GM19397 (cell line): Measurements from ENCODE around the gene SLC35F3.
"Not testable (repeated sequence)": the region's sequence is repeated elsewhere in the genome, so short reads cannot be mapped to it uniquely, and the experiment has no call there.

Experiments
- ATAC-seq: cut with Tn5 transposase; IDR thresholded peaks from one replicate; pipeline ENCODE4 v1.9.1; 2021; ENCODE audit warnings: mild to moderate bottlenecking, moderate library complexity; ENCODE audit not compliant: unreplicated experiment

The SLC35F3 gene

DNA sequence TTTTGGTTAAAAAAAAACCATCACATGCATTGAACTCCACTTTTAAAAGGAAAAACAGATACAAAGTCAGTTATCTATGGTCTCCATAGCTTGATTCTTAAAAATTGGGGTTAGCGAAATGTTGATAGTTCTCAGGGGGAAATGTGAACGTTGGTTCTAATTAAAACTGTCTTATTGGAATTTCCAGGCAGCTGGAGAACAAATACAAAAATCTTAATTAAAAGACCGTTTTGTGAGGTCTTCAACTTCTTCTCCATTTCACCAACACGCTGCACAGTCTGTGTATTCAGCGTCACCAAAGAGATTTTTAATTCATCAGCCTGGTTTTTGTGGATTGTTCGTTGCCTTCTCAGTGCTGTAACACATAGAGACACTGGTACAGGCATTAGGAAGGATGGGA lies 369.5 kb downstream of the SLC35F3 start:
- ATAC-seq, result no peak

GRCh38 chr1:234276151-234276788 lies 371.8 kb downstream of the SLC35F3 start:
- ATAC-seq, result no peak

- ATAC-seq, result no peak
These were observed 372.8 kb downstream of the SLC35F3 start for GRCh38 chr1:234277161-234277868.

- ATAC-seq, result no peak
These were observed 374.5 kb downstream of the SLC35F3 start for GRCh38 chr1:234279021-234279420.

DNA sequence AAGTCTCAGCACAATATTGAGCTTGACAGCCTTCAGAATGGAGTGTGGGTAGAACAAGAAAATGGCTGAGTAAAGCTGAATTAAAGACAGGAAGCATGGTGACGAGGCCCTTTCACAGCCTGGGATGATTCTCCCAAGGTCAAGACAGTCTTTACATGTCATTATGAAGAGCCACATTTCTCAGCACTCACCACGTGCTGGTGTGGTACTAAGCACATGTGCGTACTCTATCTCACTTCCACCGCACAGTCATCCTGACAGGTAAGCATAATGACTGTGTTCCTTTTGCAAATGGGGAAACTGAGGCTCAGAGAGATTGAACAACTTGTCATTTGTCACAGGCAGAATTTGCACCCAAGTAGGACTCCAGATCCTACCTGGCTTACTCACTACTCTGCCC lies 376.0 kb downstream of the SLC35F3 start:
- ATAC-seq, result no peak

DNA sequence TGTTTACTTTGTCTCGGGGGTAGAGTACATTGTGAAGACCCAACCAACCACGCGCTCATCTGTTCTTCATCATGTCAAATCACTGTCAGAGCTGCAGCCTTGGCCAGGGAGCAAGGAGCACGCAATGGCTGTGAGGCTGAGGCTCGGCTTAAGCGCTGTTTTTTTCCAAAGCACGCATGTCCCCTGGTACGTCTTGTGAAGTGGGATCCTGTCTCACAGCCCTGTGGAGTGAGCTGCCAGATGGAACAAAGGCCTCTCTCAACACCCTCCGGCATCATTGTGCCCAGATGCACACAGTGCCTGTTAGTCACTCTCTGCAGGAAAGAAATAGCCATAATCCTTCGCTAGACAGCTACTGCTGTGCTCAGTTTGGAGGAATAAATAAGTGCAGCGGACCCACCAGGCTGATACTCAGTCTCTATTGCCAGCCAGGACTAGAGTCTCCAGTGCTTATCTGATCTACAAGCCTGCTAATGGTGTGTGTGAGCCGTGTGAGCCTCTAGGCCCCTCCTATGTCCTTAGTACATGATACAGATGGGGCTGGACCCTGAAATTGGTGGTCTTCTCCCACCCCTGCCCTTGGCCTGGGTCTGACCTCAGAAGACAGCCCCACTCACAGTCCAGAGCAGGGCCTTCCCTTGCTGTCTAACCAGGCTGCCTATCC lies 377.5 kb downstream of the SLC35F3 start:
- no peak for ATAC-seq

GRCh38 chr1:234286206-234286605 lies 381.7 kb downstream of the SLC35F3 start:
- no peak for ATAC-seq

DNA sequence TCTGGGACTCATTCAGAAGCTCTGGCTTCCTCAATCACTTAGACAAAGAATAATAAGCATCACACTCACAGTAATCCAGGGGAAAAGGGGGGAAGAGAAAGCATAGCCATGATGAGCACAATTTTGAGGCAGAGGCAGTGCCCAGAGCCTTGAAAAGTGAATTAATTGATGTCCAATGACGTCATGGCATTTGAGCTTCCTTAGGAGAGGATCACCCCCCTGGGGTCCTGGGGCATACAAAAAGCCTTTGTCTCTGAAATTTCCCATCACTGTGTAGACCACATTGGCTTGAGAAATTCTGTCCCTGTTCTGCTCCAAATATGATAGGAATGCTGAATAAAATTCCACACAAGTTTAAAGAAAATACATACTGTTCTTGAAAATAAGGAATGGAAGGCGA lies 384.5 kb downstream of the SLC35F3 start:
- ATAC-seq, result no peak

DNA sequence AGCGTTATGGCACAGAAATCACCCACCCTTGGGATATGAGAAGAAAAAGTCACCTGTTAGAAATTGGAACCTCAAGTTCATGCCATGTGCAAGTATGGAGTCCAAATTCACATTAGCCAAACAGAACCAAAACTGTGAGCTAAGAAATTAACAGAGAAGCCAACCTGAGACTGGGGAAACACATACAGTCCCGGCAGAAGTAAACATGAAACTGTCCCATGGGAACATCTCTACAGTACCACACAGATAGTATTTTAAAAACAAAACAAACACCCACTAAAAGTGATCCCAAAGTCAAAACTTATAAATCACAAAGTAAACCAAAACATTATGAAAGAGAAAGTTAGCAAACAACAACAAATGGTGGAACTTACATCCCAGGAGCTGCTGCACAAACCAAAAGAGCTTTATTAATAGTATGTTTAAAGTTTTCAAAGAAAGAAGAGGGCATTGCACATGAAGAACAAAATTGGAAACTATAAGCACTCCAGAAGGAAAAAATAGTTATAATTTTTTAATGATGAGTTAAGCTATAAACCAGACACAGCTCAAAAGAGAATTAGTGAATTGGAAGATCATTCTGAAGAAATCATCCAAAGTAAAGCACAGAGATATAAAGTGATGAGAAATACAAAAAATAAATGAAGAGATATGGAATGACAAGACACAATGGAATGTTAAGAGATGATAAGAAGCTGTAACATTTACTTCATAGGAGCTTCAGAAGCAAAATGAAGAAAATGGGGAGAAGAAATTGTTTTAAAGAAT lies 385.2 kb downstream of the SLC35F3 start:
- ATAC-seq, result no peak

- ATAC-seq, result no peak
These were observed 387.5 kb downstream of the SLC35F3 start for GRCh38 chr1:234292011-234292410.

DNA sequence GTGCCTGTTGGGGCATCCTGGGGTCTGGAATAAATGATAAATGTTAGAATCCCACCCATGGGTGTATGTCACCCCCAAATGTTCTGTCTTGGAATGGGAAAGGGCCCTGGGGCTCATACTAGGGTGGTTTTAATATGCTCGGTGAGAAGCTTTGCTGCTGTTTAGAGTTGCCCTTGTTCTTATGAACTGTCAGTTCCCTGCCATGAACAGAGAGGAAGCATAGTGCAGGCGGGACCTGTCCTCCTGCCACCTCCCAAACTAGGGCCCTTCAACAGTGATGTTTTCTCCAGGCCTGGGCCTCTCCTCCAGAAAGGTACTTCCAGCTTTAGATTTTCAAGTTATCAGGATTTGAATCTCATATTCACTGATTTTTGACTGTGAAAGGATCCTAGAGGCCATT lies 388.1 kb downstream of the SLC35F3 start:
- ATAC-seq, result no peak

DNA sequence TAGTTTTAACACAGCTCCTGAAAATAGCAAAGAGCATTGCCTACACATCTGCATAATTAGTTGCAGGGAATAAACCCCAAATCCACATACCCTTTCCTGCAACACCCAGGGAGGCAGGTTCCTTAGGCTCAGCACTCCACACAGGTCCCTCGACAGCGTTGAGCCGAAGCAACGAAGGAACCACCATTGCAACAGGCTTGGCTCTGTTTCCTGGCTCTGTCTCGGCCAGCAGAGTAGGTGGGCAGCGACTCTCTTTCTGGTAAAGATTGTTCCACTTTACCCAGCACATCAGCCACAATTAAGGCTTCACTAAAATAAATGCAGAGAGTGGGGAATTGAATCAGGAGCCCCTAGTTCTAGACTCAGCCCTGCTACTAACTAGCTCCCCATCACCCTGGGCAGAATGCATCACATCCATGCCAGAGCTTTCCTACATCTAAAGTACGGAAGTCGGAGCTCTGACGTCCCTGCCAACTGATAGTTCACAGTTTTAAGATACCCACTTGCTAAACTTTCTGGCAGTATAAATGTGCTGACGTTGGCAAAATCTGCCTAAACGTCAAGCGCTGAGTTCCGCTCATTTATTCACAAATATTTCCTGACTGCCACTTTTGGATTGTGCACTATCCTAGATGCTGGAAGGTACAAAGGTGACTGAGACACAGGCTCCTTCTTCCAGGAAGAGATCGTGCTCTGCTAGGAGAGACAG lies 389.8 kb downstream of the SLC35F3 start:
- no peak for ATAC-seq

DNA sequence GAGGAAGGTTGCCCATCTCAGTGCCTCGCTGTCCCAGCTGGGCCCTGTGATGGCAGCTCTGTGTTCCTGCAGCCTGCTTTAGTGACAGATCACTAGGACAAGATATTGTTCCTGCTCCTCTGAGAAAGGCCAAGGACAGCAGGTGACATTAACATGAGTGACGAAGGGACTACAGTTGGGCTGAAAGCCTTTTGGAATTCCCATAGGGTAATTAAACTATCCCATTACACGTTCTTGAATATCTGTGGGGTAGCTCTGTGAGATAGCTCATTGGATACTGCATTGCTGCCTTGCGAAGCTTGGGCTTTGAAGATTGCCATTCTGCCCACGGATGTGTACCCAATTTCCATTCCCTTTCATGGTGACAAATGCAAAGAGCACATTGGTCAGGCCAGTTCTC lies 390.6 kb downstream of the SLC35F3 start:
- ATAC-seq, result no peak

DNA sequence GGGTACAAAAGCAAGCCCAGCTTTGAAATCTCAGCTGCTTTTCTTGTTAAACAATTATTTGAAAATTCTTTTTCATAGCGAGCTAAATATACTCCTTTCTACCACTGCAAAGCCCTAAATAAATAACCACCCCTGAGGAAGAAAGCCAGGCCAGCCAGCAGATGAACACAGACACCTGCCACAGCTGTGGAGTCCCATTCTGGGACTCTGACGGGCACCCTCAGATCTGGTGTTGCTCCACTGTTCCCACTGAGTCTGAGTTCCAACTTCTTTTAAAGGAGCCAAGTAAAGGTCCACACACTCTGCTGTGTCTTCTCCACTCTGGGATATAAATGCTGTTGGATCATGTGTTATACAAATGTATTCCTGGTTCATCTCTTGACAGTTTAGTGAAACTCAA lies 391.1 kb downstream of the SLC35F3 start:
- no peak for ATAC-seq

DNA sequence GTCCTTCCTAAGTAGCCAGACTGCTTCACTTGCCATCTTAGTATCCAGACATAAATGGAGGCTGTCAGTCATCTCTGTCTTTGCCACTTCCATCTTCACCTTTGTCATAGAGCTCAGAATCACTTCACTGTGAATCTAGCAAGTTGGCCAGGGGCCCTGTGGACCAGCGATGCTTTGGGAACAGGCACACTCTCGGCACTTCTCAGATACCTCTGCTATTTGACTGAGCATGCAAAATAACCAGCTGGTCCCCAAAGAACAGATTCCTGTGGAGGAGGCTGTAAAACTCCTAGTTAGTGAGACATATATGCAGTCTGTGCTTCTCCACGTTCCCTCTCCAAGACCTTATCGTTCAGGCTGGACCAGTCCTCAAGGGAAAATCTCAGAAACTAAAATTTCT lies 392.0 kb downstream of the SLC35F3 start:
- ATAC-seq, result no peak

DNA sequence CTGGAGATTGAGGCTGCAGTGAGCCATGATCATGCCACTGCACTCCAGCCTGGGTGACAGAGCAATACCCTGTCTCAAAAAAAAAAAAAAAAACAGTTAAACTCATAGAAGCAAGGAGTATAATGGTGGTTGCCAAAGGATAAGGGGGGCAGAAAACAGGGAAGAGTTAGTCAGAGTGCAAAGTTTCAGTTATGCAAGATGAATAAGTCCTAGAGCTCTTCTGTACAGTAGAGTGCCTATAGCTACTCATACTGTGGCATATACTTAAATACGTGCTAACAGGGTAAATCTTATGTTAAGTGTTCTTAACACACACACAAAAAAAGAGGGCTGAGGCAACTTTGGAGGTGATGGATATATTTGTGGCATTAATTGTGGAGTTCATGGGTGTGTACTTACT lies 393.2 kb downstream of the SLC35F3 start:
- no peak for ATAC-seq

GRCh38 chr1:234300096-234300495 lies 395.6 kb downstream of the SLC35F3 start:
- no peak for ATAC-seq

DNA sequence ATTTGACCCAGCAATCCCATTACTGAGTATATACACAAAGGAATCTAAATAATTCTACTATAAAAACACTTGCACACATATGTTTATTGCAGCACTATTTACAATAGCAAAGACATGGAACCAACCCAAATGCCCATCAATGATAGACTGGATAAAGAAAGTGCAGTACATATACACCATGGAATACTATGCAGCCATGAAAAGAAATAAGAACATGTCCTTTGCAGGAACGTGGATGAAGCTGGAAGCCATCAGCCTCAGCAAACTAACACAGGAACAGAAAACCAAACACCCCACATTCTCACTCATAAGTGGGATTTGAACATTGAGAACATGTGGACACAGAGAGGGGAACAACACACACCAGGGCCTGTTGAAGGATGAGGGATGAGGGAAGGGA lies 397.2 kb downstream of the SLC35F3 start:
- ATAC-seq, result not testable (repeated sequence)

GRCh38 chr1:234302354-234302962 lies 398.0 kb downstream of the SLC35F3 start:
- no peak for ATAC-seq

DNA sequence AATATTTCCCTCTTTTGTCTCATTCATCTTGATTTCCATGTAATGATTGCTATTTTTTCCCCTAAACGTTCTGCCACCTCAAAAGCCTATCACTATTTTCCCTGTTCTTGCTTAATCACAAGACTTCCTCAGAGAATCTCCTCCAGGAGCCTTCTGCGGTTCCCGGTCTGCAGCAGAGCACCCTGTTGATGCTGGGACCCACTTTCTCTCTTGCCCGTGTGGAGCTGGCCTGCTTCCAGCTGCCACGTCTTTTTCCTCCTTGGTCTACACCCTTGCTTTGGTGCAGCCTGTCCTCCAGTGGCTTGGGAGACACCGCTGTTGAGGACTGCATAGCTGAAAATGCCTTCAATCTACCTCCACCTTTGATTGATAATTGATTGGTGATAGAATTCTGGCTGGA lies 398.8 kb downstream of the SLC35F3 start:
- no peak for ATAC-seq
